H1 (cell line): ENCODE data around the gene KRTAP10-12. TPM values are rescaled to one million over a fixed set of nuclear protein-coding genes. Genes with fewer than 3 reads are reported as not detected.

Source experiments
- EP300 ChIP-seq, 2 experiments: IDR thresholded peaks; 1 replicate in 1 of 2; 2 replicates in 1 of 2; pipeline ENCODE4 v1.6.1; 2011 to 2012; ENCODE audit warnings: low read depth in 2 of 2, low read length in 2 of 2, mild to moderate bottlenecking in 2 of 2, borderline replicate concordance in 1 of 2, inconsistent platforms in 1 of 2, moderate library complexity in 1 of 2
- HDAC2 ChIP-seq, 2 experiments: fragments of 300-600 bp in 1 of 2; sonication (generic) in 1 of 2; IDR thresholded peaks; 2 replicates each; pipeline ENCODE4 v1.6.1; 2011 to 2012; ENCODE audit warnings: low read depth in 2 of 2, low read length in 2 of 2, mild to moderate bottlenecking in 2 of 2, moderate library complexity in 2 of 2, borderline replicate concordance in 1 of 2, inconsistent platforms in 1 of 2
- KDM5A ChIP-seq: fragments of 200-600 bp; IDR thresholded peaks from 2 replicates; pipeline ENCODE4 v1.7.1; 2012; ENCODE audit warnings: mild to moderate bottlenecking, low read length, inconsistent platforms, mixed read lengths
- polyA plus RNA-seq, 7 experiments: library from polyadenylated mRNA; depleted of rRNA in 3 of 7; stranded (reverse) in 5 of 7; unstranded in 2 of 7; fragments of >200 nt in 5 of 7; fragments of 200-250 nt in 2 of 7; gene quantifications; 1 replicate in 5 of 7; 2 replicates in 1 of 7; 4 replicates in 1 of 7; pipeline versions ENCODE4 v1.2.1 to v1.2.3, GENCODE V29; 2011 to 2013; ENCODE audit warnings: missing spikeins in 2 of 7, mixed read lengths in 2 of 7
- small RNA-seq: library from polyadenylated mRNA; stranded (forward); fragments of <200 nt; extraction: miRNeasy Mini kit (QIAGEN cat#:217004); gene quantifications from one replicate; pipeline ENCODE3, GENCODE V24; 2013; ENCODE audit not compliant: insufficient read depth
- total RNA-seq: library from RNA; stranded (reverse); fragmentation: NEBNext Ultra II Directional; extraction: Animal tissue kit (Norgen Biotek cat#: 25700); gene quantifications from 2 replicates; pipeline ENCODE4 v1.2.1, GENCODE V29; 2021
- TF ChIP-seq, protein P1 (sequence below): IDR thresholded peaks from 2 replicates; pipeline ENCODE4 v1.6.1; 2012; ENCODE audit warnings: low read length, inconsistent platforms

The KRTAP10-12 gene
- total and polyA plus RNA-seq, 2 of the 8 experiments (the other 6 are each of a cell fraction or from before 2014, with no cell fraction given): not detected

DNA sequence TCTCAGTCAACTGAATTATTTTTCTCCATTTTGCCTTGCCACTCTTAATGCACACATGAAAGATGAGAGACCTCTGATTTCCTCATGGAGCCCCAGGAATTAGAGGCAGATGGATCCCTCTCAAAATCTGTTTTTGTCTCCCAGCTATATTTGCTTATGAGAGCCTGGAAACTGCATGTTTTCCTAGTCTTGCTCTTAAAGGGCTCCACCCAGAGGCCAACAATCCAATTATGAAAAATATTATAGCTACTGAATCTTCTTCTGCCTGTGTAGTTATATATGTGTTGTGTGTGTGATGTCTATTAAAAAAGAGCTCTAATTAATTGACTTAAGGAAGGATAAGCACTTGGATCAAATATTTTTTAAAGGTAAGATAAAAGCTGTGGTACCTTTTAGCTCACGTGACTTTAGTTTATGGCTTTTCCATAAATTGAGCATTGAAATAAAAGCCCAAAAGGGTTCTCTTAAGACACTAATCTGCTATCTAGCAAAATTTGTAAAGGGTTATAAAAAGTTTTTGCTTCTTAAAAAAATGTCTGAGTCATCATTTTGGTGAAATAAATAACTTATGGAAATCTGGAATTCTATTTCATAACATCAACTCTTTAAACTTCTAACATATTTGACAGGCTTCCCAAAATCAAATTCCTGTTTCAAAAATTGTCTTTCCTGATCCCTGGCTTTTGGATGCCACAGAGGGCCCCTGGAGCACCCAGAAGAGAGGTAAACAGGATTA lies 45.6 kb downstream of the KRTAP10-12 start (continued):
- TF ChIP-seq, protein P1, sequence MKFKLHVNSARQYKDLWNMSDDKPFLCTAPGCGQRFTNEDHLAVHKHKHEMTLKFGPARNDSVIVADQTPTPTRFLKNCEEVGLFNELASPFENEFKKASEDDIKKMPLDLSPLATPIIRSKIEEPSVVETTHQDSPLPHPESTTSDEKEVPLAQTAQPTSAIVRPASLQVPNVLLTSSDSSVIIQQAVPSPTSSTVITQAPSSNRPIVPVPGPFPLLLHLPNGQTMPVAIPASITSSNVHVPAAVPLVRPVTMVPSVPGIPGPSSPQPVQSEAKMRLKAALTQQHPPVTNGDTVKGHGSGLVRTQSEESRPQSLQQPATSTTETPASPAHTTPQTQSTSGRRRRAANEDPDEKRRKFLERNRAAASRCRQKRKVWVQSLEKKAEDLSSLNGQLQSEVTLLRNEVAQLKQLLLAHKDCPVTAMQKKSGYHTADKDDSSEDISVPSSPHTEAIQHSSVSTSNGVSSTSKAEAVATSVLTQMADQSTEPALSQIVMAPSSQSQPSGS: no peak
- TF ChIP-seq EP300 (IDR thresholded peaks at IDR 0.05; ENCODE audit: borderline replicate concordance in 1 of 2, low read depth in 2 of 2, low read length in 2 of 2): no peak
- no peak for TF ChIP-seq HDAC2 (IDR thresholded peaks at IDR 0.05; ENCODE audit: borderline replicate concordance in 1 of 2, low read depth in 2 of 2, low read length in 2 of 2)
- TF ChIP-seq KDM5A: no peak

Small RNA genes within 50 kb of the gene (small RNA-seq; reads per million reads assigned to genes)
- gene KRTAP12-6P: not detected

Other genes with a start within 250 kb of the KRTAP10-12 start
- 5.4 and 5.9 TPM in 2 replicates for gene LRRC3, start 241.7 kb upstream of the KRTAP10-12 start, total RNA-seq
- 3.1 and 4.7 TPM in 2 replicates for gene LRRC3, start 241.7 kb upstream of the KRTAP10-12 start, polyA plus RNA-seq (2011; rRNA removed)
- gene KRTAP10-1, start 157.0 kb upstream of the KRTAP10-12 start, total RNA-seq: not detected in 2 replicates
- gene KRTAP10-1, start 157.0 kb upstream of the KRTAP10-12 start, polyA plus RNA-seq (2011; rRNA removed): 0.08 TPM in 1 of 2 replicates, not detected in the other
- gene KRTAP10-2, start 145.7 kb upstream of the KRTAP10-12 start, total RNA-seq: not detected in 2 replicates
- 0.06 and 0.11 TPM in 2 replicates for gene KRTAP10-2, start 145.7 kb upstream of the KRTAP10-12 start, polyA plus RNA-seq (2011; rRNA removed)
- gene KRTAP10-3, start 138.4 kb upstream of the KRTAP10-12 start, total RNA-seq: not detected in 2 replicates
- gene KRTAP10-3, start 138.4 kb upstream of the KRTAP10-12 start, polyA plus RNA-seq (2011; rRNA removed): 0.16 TPM in 1 of 2 replicates, not detected in the other
- not detected in 2 replicates for gene KRTAP10-4, start 123.4 kb upstream of the KRTAP10-12 start, total RNA-seq
- not detected in 2 replicates for gene KRTAP10-4, start 123.4 kb upstream of the KRTAP10-12 start, polyA plus RNA-seq (2011; rRNA removed)
- gene KRTAP10-5, start 116.6 kb upstream of the KRTAP10-12 start, total RNA-seq: not detected in 2 replicates
- gene KRTAP10-5, start 116.6 kb upstream of the KRTAP10-12 start, polyA plus RNA-seq (2011; rRNA removed): 0.08 and 0.09 TPM in 2 replicates
- not detected in 2 replicates for gene KRTAP10-6, start 104.7 kb upstream of the KRTAP10-12 start, total RNA-seq
- gene KRTAP10-6, start 104.7 kb upstream of the KRTAP10-12 start, polyA plus RNA-seq (2011; rRNA removed): 0.12 and 0.33 TPM in 2 replicates
- not detected in 2 replicates for gene KRTAP10-7, start 96.6 kb upstream of the KRTAP10-12 start, total RNA-seq
- gene KRTAP10-7, start 96.6 kb upstream of the KRTAP10-12 start, polyA plus RNA-seq (2011; rRNA removed): not detected in 2 replicates
- gene KRTAP10-8, start 85.1 kb upstream of the KRTAP10-12 start, total RNA-seq: not detected in 2 replicates
- not detected in 2 replicates for gene KRTAP10-8, start 85.1 kb upstream of the KRTAP10-12 start, polyA plus RNA-seq (2011; rRNA removed)
- not detected in 2 replicates for gene KRTAP10-9, start 70.1 kb upstream of the KRTAP10-12 start, total RNA-seq
- gene KRTAP10-9, start 70.1 kb upstream of the KRTAP10-12 start, polyA plus RNA-seq (2011; rRNA removed): not detected in 2 replicates
- gene KRTAP10-10, start 59.8 kb upstream of the KRTAP10-12 start, total RNA-seq: not detected in 2 replicates
- not detected in 2 replicates for gene KRTAP10-10, start 59.8 kb upstream of the KRTAP10-12 start, polyA plus RNA-seq (2011; rRNA removed)
- not detected in 2 replicates for gene KRTAP10-11, start 50.8 kb upstream of the KRTAP10-12 start, total RNA-seq
- gene KRTAP10-11, start 50.8 kb upstream of the KRTAP10-12 start, polyA plus RNA-seq (2011; rRNA removed): not detected in 2 replicates
- gene KRTAP12-4, start 42.5 kb upstream of the KRTAP10-12 start, total RNA-seq: not detected in 2 replicates
- gene KRTAP12-4, start 42.5 kb upstream of the KRTAP10-12 start, polyA plus RNA-seq (2011; rRNA removed): 0.75 TPM in 1 of 2 replicates, not detected in the other
- gene KRTAP12-3, start 39.2 kb upstream of the KRTAP10-12 start, total RNA-seq: not detected in 2 replicates
- gene KRTAP12-3, start 39.2 kb upstream of the KRTAP10-12 start, polyA plus RNA-seq (2011; rRNA removed): not detected in 2 replicates
- gene KRTAP12-2, start 30.2 kb upstream of the KRTAP10-12 start, total RNA-seq: not detected in 2 replicates
- 0.46 and 0.50 TPM in 2 replicates for gene KRTAP12-2, start 30.2 kb upstream of the KRTAP10-12 start, polyA plus RNA-seq (2011; rRNA removed)
- gene KRTAP12-1, start 15.0 kb upstream of the KRTAP10-12 start, total RNA-seq: 0.73 TPM in 1 of 2 replicates, not detected in the other
- 0.17 and 0.50 TPM in 2 replicates for gene KRTAP12-1, start 15.0 kb upstream of the KRTAP10-12 start, polyA plus RNA-seq (2011; rRNA removed)
- gene TSPEAR, start 14.4 kb downstream of the KRTAP10-12 start, total RNA-seq: 0.58 and 1.1 TPM in 2 replicates
- 0.89 and 1.5 TPM in 2 replicates for gene TSPEAR, start 14.4 kb downstream of the KRTAP10-12 start, polyA plus RNA-seq (2011; rRNA removed)
- gene UBE2G2, start 104.6 kb downstream of the KRTAP10-12 start, total RNA-seq: 93.0 and 101 TPM in 2 replicates
- 96.3 and 145 TPM in 2 replicates for gene UBE2G2, start 104.6 kb downstream of the KRTAP10-12 start, polyA plus RNA-seq (2011; rRNA removed)
- gene SUMO3, start 120.9 kb downstream of the KRTAP10-12 start, total RNA-seq: 95.0 and 96.8 TPM in 2 replicates
- gene SUMO3, start 120.9 kb downstream of the KRTAP10-12 start, polyA plus RNA-seq (2011; rRNA removed): 97.8 and 101 TPM in 2 replicates
- 124 and 130 TPM in 2 replicates for gene PTTG1IP, start 176.5 kb downstream of the KRTAP10-12 start, total RNA-seq
- gene PTTG1IP, start 176.5 kb downstream of the KRTAP10-12 start, polyA plus RNA-seq (2011; rRNA removed): 88.9 and 90.8 TPM in 2 replicates
- 0.24 and 0.36 TPM in 2 replicates for gene ITGB2, start 223.7 kb downstream of the KRTAP10-12 start, total RNA-seq
- gene ITGB2, start 223.7 kb downstream of the KRTAP10-12 start, polyA plus RNA-seq (2011; rRNA removed): 0.63 and 0.89 TPM in 2 replicates
- 57.3 and 64.1 TPM in 2 replicates for gene SLX9, start 242.9 kb downstream of the KRTAP10-12 start, total RNA-seq
- gene SLX9, start 242.9 kb downstream of the KRTAP10-12 start, polyA plus RNA-seq (2011; rRNA removed): 17.7 and 34.6 TPM in 2 replicates